Measurements from ENCODE around the gene AFF2.
"Not testable (repeated sequence)": the region's sequence is repeated elsewhere in the genome, so short reads cannot be mapped to it uniquely, and the experiment has no call there.

The AFF2 gene

GRCh38 chrX:148856505-148856904, 356.1 kb downstream of the AFF2 start:
- DNase-seq (ENCODE audit: low read depth, low spot score) = no peak

DNA sequence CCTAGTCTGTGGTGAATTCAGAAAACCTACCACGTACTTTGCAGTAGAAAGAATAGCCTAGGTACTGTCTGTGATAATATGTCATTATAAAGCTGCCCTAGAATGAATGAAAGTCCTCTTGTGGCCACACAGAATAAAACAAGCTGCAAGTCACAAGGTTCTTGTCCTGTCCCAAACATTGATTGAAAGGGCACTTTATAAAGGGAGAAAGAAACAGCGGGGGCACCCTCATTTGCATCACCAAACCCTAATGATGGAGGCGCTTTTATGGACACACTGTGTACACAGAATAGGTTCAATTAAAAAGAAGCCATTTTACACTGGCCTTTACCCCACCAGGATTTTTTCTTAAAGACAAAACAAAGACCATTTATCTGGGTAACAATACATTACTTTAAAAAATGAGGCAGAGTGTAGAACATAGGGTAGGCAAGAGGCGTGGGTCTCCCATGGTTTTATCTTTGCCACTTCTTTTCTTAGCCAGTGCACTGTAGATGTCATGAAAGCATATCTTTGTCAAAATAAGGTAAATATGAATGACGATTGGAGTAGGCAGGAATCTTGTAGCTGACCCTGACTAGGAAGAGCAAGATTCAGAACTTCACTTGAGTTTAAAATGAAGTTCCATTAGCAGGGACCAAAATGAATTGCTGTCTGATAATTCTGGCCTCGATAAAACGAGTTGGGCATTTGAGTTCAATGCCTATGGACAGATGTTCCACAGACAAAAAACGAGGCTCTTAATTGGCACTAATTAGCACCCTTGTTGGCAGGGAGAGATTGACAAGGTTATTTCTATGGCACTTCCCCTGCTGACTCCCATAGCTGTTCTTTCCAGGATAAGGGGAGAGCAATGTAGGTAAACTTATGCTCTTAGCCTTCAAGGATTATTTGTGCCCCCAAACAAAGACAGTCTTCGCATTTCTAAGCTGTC, 365.1 kb downstream of the AFF2 start:
- DNase-seq (ENCODE audit: low read depth, low spot score) = no peak

- DNase-seq (ENCODE audit: low read depth, low spot score) = no peak
Measured at GRCh38 chrX:148867596-148867995, 367.2 kb downstream of the AFF2 start.

DNA sequence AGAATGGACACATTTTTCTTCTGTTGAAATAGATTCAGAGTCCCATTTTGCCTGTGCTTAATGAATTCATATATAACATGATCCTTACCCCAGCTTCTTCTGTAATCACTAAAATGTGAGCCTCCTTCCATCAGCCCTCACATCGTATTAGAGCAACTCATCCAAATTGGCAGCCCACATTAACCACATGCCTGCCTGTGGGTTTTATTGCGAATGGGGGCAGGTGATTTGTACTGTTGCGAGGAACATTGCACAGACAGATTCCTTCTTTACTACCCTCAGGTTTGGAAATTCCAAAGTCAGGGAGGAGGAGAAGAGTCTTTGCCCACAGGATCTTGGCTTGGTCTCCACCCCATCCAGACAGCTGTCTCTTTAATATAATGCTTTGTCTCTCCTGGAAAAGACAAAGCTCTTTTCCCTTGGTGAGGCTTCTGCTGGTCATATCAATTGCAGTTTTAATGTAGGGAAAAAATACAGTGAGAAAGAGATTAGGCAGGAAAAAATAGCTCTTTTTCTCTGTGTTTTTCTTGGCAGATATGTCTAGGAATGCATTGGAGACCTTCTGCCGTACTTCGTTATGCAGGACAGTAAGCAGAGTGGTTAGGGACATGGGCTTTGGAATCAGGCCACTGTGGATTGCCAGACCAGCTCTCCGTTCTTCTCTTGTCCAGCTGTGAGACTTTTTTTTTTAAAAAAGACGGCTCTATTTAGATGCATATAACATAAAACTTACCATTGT, 371.2 kb downstream of the AFF2 start:
- no peak for DNase-seq (ENCODE audit: low read depth, low spot score)

- DNase-seq (ENCODE audit: low read depth, low spot score) = no peak
Measured at GRCh38 chrX:148872161-148872535, 371.7 kb downstream of the AFF2 start.

GRCh38 chrX:148872881-148873280, 372.5 kb downstream of the AFF2 start:
- no peak for DNase-seq (ENCODE audit: low read depth, low spot score)

- no peak for DNase-seq (ENCODE audit: low read depth, low spot score)
Measured at GRCh38 chrX:148874636-148875246, 374.3 kb downstream of the AFF2 start.

DNA sequence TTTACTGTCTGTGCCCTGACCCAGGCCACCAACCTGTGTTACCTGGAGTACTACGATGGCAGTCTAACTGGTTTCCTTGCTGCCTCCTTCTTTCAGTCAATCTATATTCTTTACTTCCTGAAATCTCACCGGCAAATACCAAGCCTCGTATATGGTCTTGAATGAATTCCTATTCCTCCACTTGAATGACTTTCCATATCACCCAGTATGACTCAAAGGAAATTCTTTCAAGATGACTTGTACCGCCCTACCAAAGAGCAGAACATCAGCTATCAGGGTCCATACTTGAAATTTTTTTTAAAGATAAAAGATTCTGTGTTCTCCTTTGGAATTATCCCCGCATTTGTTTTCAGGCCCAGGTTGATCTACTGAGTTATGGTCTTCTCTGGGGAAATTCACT, 378.0 kb downstream of the AFF2 start:
- no peak for DNase-seq (ENCODE audit: low read depth, low spot score)

DNA sequence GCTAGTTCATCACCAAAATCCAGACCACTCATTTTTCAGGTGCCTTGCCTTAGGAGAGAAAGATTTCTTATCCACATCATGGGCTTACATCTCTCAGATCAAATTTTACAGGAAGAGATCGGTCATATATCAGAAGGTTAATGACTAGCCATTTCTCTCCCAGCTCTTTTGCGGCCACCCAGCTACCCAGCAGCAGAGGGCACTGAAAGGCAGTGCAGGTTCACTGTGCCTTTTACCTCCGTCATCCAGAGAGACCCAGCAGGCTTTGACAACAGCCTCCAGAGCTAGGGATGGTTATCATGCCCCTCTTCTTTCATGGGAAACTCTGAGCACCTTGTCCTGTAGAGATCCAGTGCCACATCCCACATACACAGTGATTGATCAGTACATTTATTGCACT, 384.8 kb downstream of the AFF2 start:
- no peak for DNase-seq (ENCODE audit: low read depth, low spot score)

- DNase-seq (ENCODE audit: low read depth, low spot score) = no peak
Measured at GRCh38 chrX:148893395-148893794, 393.0 kb downstream of the AFF2 start.

- DNase-seq (ENCODE audit: low read depth, low spot score) = no peak
Measured at GRCh38 chrX:148902581-148902980, 402.2 kb downstream of the AFF2 start.

DNA sequence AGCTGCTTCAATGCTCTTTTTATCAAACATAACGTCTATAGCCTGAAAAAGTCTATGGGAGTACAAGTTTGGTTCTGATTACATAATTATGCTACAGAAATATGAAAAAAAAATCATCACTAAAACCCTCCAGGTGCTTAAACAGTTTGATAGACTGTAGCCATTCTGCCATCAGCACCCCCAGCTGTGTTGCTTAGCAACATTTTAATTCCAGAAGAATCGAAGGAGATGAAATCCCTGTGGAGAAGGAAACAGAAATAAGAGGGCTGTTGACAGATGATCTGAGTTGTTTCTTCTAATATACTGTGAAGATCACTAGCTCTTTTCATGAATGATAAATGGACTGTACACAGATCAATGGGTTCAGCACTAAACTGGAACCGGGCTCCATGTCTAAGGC, 402.8 kb downstream of the AFF2 start:
- no peak for DNase-seq (ENCODE audit: low read depth, low spot score)

DNA sequence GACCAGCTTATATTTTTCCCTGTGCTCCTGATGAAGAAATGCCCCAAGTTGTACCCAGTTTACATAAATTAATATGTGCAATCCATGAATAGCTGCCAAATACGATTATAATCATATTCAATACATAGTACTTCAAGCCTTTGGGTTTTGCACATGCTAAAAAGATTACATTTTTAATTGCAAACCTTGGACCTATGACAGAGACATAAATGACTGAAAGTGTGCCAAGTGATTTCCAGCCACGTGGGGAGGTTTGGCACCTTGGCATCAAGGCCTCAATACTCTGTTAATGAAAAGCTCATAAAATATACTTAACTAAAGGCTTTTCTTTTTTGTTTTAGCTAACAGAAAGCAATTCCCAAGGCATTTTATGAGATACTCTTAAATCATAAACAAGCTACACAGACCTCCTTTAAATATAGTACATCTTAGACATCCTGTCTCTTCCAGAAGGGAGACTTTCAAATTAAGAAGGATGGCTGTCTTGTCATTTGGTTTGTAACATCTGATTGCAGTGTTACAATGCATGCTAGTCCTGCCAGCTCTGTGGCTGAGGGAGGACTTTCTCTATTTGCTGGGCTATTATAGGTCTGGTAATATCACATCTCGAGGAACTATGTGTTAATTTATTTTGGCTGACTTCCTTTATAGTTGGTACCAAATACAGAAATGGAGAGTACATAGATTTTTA, 404.1 kb downstream of the AFF2 start:
- DNase-seq (ENCODE audit: low read depth, low spot score) = no peak

GRCh38 chrX:148905400-148905799, 405.0 kb downstream of the AFF2 start:
- no peak for DNase-seq (ENCODE audit: low read depth, low spot score)

DNA sequence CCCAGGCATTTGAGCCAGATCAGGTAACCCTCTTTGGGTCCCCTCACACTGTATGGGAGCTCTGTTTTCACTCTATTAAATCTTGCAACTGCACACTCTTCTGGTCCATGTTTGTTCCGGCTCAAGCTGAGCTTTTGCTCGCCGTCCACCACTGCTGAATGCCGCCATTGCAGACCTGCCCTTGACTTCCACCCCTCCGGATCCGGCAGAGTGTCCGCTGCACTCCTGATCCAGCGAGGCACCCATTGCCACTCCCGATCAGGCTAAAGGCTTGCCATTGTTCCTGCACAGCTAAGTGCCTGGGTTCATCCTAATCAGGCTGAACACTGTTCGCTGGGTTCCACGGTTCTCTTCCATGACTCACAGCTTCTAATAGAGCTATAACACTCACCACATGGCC, 406.2 kb downstream of the AFF2 start:
- DNase-seq (ENCODE audit: low read depth, low spot score) = not testable (repeated sequence)

GRCh38 chrX:148909758-148910157, 409.3 kb downstream of the AFF2 start:
- DNase-seq (ENCODE audit: low read depth, low spot score) = no peak

DNA sequence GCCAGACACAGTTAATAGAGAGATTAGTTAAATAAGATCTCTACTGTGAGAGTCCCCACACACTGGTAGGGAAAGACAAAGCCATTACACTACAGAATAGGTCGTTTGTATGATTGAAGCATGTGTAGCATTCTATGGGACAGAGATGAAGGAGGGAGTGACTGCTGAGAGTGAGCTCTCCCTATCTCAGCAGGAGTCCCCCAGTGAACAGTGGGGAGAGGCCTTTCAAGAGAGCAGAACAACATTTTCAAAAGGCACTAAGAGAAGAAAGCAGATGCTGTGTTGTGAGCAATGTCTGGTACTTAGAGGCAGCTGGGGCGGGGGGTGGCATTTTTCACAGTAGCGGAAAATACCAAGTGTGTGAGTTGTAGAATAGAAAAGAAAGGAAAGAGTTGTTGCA, 413.6 kb downstream of the AFF2 start:
- DNase-seq (ENCODE audit: low read depth, low spot score) = no peak

GRCh38 chrX:148914783-148915182, 414.4 kb downstream of the AFF2 start:
- DNase-seq (ENCODE audit: low read depth, low spot score) = no peak

GRCh38 chrX:148915474-148915873, 415.1 kb downstream of the AFF2 start:
- DNase-seq (ENCODE audit: low read depth, low spot score) = no peak

GRCh38 chrX:148917441-148917840, 417.0 kb downstream of the AFF2 start:
- DNase-seq (ENCODE audit: low read depth, low spot score) = no peak

GRCh38 chrX:148923631-148924030, 423.2 kb downstream of the AFF2 start:
- no peak for DNase-seq (ENCODE audit: low read depth, low spot score)

- no peak for DNase-seq (ENCODE audit: low read depth, low spot score)
Measured at GRCh38 chrX:148926371-148926770, 426.0 kb downstream of the AFF2 start.
